Liver (tissue), 7 donors: ENCODE measurements around the gene SORL1-AS1.

Experiments
- DNase-seq: peaks from one replicate; pipeline ENCODE4 v3.0.0-alpha.2; 2017; ENCODE audit warnings: low spot score
- H3K27ac ChIP-seq, 2 donors: one replicate each; pipeline ENCODE4 v1.7.0; 2013; ENCODE audit warnings: inconsistent platforms in 2 of 2, low read length in 2 of 2, control low read depth in 1 of 2, low read depth in 1 of 2, mild to moderate bottlenecking in 1 of 2
- H3K27me3 ChIP-seq, 4 donors: one replicate each; pipeline versions ENCODE4 v1.6.1 to v1.7.0; 2013; ENCODE audit warnings: low read length in 3 of 4, inconsistent platforms in 1 of 4, mild to moderate bottlenecking in 1 of 4, moderate library complexity in 1 of 4; ENCODE audit not compliant: control insufficient read depth in 4 of 4, insufficient read depth in 4 of 4
- H3K36me3 ChIP-seq, 4 donors: one replicate each; pipeline versions ENCODE4 v1.6.1 to v1.7.0; 2013; ENCODE audit warnings: low read length in 3 of 4, mild to moderate bottlenecking in 3 of 4, low read depth in 1 of 4, moderate library complexity in 1 of 4; ENCODE audit not compliant: control insufficient read depth in 4 of 4, insufficient read depth in 3 of 4
- H3K4me1 ChIP-seq, 4 donors: one replicate each; pipeline versions ENCODE4 v1.6.1 to v1.7.0; 2013; ENCODE audit warnings: low read length in 3 of 4, mild to moderate bottlenecking in 3 of 4, moderate library complexity in 1 of 4; ENCODE audit not compliant: control insufficient read depth in 4 of 4, insufficient read depth in 4 of 4
- H3K4me3 ChIP-seq, 3 donors: one replicate each; pipeline versions ENCODE4 v1.6.1 to v1.7.0; 2013; ENCODE audit warnings: low read length in 3 of 3, control low read depth in 1 of 3, low read depth in 1 of 3, mild to moderate bottlenecking in 1 of 3
- H3K9ac ChIP-seq, 2 donors: one replicate each; pipeline ENCODE4 v1.7.0; 2013; ENCODE audit warnings: low read length in 2 of 2, mild to moderate bottlenecking in 2 of 2, moderate library complexity in 2 of 2, control low read depth in 1 of 2, low read depth in 1 of 2
- H3K9me3 ChIP-seq, 4 donors: one replicate each; pipeline versions ENCODE4 v1.6.1 to v1.7.0; 2013; ENCODE audit warnings: low read length in 3 of 4; ENCODE audit not compliant: control insufficient read depth in 4 of 4
- EGR1 ChIP-seq, 2 donors: IDR thresholded peaks; 2 replicates each; pipeline ENCODE4 v1.6.1; 2016 to 2018; ENCODE audit warnings: antibody characterized with exemption in 2 of 2, low read depth in 2 of 2
- FOXA2 ChIP-seq: IDR thresholded peaks from 2 replicates; pipeline ENCODE4 v1.6.1; 2016; ENCODE audit warnings: antibody characterized with exemption
- GABPA ChIP-seq, 2 donors: IDR thresholded peaks in 1 of 2; conservative IDR thresholded peaks in 1 of 2; 2 replicates each; pipeline ENCODE4 v1.6.1; 2016; ENCODE audit warnings: antibody characterized with exemption in 2 of 2, mild to moderate bottlenecking in 1 of 2, moderate library complexity in 1 of 2
- HNF4A ChIP-seq, 2 donors: conservative IDR thresholded peaks; 2 replicates each; pipeline ENCODE4 v1.6.1; 2016; ENCODE audit warnings: antibody characterized with exemption in 2 of 2, mild to moderate bottlenecking in 2 of 2
- HNF4G ChIP-seq: IDR thresholded peaks from 2 replicates; pipeline ENCODE4 v1.6.1; 2016; ENCODE audit warnings: antibody characterized with exemption
- JUND ChIP-seq, 2 donors: IDR thresholded peaks; 2 replicates each; pipeline ENCODE4 v1.6.1; 2016; ENCODE audit warnings: antibody characterized with exemption in 2 of 2
- RAD21 ChIP-seq, 2 donors: IDR thresholded peaks; 2 replicates each; pipeline ENCODE4 v1.6.1; 2016; ENCODE audit warnings: antibody characterized with exemption in 2 of 2, mild to moderate bottlenecking in 2 of 2
- SP1 ChIP-seq: IDR thresholded peaks from 2 replicates; pipeline ENCODE4 v1.6.1; 2018; ENCODE audit warnings: antibody characterized with exemption, mild to moderate bottlenecking
- TAF1 ChIP-seq: conservative IDR thresholded peaks from 2 replicates; pipeline ENCODE4 v1.6.1; 2016; ENCODE audit warnings: antibody characterized with exemption, mild to moderate bottlenecking
- WGBS: extraction: QIAGEN DNeasy Blood & Tissue Kit; methylation state at CpG from one replicate; pipeline ENCODE4 v1.1.7; 2013; 5-methylcytosine and 5-hydroxymethylcytosine counted together
- TF ChIP-seq, protein P1 (sequence below): IDR thresholded peaks from 2 replicates; pipeline ENCODE4 v1.6.1; 2016; ENCODE audit warnings: antibody characterized with exemption, mild to moderate bottlenecking
- TF ChIP-seq, protein P2 (sequence below): IDR thresholded peaks from 2 replicates; pipeline ENCODE4 v1.6.1; 2016; ENCODE audit warnings: antibody characterized with exemption
- donor health status: healthy.
- donor health status: healthy.
- donor health status: healthy.
- donor health status: healthy.

The SORL1-AS1 gene

GRCh38 chr11:121500717-121501116 lies 48.0 kb upstream of the SORL1-AS1 start:
- no peak for TF ChIP-seq TAF1
- DNase-seq: no peak
- 85% methylated on average over 1 of the region's 1 CpG for WGBS
- Histone ChIP-seq H3K36me3 (peaks cover 12 to 40% (median 21%) of the 10 kb centered on the region in 4 donors), H3K27me3 (no peaks in the 10 kb centered on the region), H3K9me3 (no peaks in the 10 kb centered on the region), H3K4me1 (no peaks in the 10 kb centered on the region), H3K9ac (no peak overlapping the region), H3K4me3 (no peak overlapping the region), H3K27ac (no peak overlapping the region)

GRCh38 chr11:121500275-121500674 lies 47.5 kb upstream of the SORL1-AS1 start:
- H3K36me3 ChIP-seq: peaks cover 12 to 40% (median 25%) of the 10 kb centered on the region in 4 donors
- WGBS: 71% methylated on average over 2 of the region's 2 CpGs
- no peak overlapping the region for H3K4me3 ChIP-seq
- TF ChIP-seq HNF4G: no peak
- TF ChIP-seq FOXA2: no peak
- TF ChIP-seq, protein P1, sequence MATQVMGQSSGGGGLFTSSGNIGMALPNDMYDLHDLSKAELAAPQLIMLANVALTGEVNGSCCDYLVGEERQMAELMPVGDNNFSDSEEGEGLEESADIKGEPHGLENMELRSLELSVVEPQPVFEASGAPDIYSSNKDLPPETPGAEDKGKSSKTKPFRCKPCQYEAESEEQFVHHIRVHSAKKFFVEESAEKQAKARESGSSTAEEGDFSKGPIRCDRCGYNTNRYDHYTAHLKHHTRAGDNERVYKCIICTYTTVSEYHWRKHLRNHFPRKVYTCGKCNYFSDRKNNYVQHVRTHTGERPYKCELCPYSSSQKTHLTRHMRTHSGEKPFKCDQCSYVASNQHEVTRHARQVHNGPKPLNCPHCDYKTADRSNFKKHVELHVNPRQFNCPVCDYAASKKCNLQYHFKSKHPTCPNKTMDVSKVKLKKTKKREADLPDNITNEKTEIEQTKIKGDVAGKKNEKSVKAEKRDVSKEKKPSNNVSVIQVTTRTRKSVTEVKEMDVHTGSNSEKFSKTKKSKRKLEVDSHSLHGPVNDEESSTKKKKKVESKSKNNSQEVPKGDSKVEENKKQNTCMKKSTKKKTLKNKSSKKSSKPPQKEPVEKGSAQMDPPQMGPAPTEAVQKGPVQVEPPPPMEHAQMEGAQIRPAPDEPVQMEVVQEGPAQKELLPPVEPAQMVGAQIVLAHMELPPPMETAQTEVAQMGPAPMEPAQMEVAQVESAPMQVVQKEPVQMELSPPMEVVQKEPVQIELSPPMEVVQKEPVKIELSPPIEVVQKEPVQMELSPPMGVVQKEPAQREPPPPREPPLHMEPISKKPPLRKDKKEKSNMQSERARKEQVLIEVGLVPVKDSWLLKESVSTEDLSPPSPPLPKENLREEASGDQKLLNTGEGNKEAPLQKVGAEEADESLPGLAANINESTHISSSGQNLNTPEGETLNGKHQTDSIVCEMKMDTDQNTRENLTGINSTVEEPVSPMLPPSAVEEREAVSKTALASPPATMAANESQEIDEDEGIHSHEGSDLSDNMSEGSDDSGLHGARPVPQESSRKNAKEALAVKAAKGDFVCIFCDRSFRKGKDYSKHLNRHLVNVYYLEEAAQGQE: no peak
- no peak for TF ChIP-seq RAD21 (IDR thresholded peaks at IDR 0.05)
- no peak for DNase-seq
- H3K27ac ChIP-seq: no peak overlapping the region
- no peaks in the 10 kb centered on the region for H3K9me3 ChIP-seq
- H3K9ac ChIP-seq: no peak overlapping the region
- H3K27me3 ChIP-seq: no peaks in the 10 kb centered on the region
- no peaks in the 10 kb centered on the region for H3K4me1 ChIP-seq

DNA sequence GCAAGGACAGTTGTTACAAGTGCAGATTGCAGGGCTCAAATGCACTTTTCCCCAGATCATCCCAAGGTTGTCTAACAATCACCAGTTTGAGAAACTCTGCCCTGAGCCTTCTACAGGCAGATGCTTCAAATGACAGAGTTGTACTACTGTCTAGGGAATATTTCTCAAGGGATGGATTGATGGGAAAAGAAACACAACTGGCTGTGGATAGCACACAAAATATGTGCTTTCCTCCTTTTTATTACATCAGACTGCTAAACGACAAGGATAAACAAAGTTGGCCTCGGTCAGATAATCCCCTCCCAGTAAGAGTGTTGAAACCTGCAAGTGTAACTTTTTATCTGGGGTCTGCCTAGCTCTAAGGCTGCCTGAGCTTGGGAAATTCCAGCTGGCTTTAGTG lies 46.6 kb upstream of the SORL1-AS1 start:
- no peaks in the 10 kb centered on the region for H3K4me1 ChIP-seq
- no peaks in the 10 kb centered on the region for H3K27me3 ChIP-seq
- peaks cover 12 to 40% (median 26%) of the 10 kb centered on the region in 4 donors for H3K36me3 ChIP-seq
- no peak overlapping the region for H3K9ac ChIP-seq
- peak in 1 of 2 donors; percentile 14 for TF ChIP-seq RAD21 (IDR thresholded peaks at IDR 0.05)
- TF ChIP-seq HNF4A (conservative IDR thresholded peaks at IDR 0.05): no peak
- H3K4me3 ChIP-seq: no peak overlapping the region
- no peak for DNase-seq
- H3K27ac ChIP-seq: no peak overlapping the region
- no peaks in the 10 kb centered on the region for H3K9me3 ChIP-seq
- WGBS: 19% methylated on average over 2 of the region's 2 CpGs

- 84% methylated on average over 5 of the region's 5 CpGs for WGBS
- no peaks in the 10 kb centered on the region for H3K4me1 ChIP-seq
- H3K36me3 ChIP-seq: peaks cover 12 to 35% (median 27%) of the 10 kb centered on the region in 4 donors
- H3K27me3 ChIP-seq: no peaks in the 10 kb centered on the region
- TF ChIP-seq JUND (IDR thresholded peaks at IDR 0.05) (no peak), HNF4G (no peak), FOXA2 (no peak), GABPA (IDR thresholded peaks at IDR 0.05 in 1 of 2, conservative IDR thresholded peaks at IDR 0.05 in 1 of 2) (no peak), SP1 (no peak), EGR1 (IDR thresholded peaks at IDR 0.05; ENCODE audit: low read depth in 2 of 2) (no peak)
- TF ChIP-seq, protein P2, sequence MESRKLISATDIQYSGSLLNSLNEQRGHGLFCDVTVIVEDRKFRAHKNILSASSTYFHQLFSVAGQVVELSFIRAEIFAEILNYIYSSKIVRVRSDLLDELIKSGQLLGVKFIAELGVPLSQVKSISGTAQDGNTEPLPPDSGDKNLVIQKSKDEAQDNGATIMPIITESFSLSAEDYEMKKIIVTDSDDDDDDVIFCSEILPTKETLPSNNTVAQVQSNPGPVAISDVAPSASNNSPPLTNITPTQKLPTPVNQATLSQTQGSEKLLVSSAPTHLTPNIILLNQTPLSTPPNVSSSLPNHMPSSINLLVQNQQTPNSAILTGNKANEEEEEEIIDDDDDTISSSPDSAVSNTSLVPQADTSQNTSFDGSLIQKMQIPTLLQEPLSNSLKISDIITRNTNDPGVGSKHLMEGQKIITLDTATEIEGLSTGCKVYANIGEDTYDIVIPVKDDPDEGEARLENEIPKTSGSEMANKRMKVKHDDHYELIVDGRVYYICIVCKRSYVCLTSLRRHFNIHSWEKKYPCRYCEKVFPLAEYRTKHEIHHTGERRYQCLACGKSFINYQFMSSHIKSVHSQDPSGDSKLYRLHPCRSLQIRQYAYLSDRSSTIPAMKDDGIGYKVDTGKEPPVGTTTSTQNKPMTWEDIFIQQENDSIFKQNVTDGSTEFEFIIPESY: no peak
- H3K9ac ChIP-seq: no peak overlapping the region
- no peak overlapping the region for H3K4me3 ChIP-seq
- no peak overlapping the region for H3K27ac ChIP-seq
- DNase-seq: no peak
- no peaks in the 10 kb centered on the region for H3K9me3 ChIP-seq
These were observed 44.6 kb upstream of the SORL1-AS1 start for GRCh38 chr11:121497176-121497998.
